ENCODE results near the gene PPM1H. TPM values are rescaled to one million over a fixed set of nuclear protein-coding genes. Genes with fewer than 3 reads are reported as not detected.

Gene PPM1H
- polyA plus RNA-seq, 1 of the 3 experiments (the other 2 are of a cell fraction): 0.13 TPM

DNA sequence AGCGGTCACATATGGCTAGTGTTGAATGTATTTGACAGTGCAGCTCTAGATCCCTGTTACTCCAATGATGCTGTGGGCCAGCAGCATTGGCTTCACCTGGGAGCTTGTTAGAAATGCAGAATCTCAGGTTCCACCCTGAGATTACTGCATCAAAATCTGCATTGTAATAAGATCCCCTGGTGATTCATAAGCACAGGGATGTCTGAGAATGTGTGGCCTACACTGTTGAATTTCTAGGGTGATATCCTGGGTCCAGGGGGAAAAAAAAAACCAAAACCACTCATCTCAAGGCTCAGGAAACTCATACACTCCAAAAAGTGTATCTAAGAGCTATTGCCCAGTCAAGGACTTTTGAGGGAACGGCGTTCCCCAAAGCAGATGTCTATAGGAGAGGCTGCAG lies 196.8 kb downstream of the PPM1H start:
- H3K9me2 ChIP-seq: no peaks in the 10 kb centered on the region
- H3K9me3 ChIP-seq: no peaks in the 10 kb centered on the region
- WGBS (ENCODE audit: low lambda C conversion rate): 100% methylated on average over 3 of the region's 3 CpGs
- H3K4me2 ChIP-seq: no peak overlapping the region
- no peaks in the 10 kb centered on the region for H4K20me1 ChIP-seq (ENCODE audit: insufficient read depth)
- H3K79me2 ChIP-seq (ENCODE audit: insufficient read depth): no peaks in the 10 kb centered on the region
- no peak overlapping the region for H3K4me3 ChIP-seq (ENCODE audit: low read depth in 2 of 2, low read length in 1 of 2)
- H3F3A ChIP-seq (replicated peaks; ENCODE audit: insufficient read depth): peaks cover 3% of the 10 kb centered on the region
- POLR2A ChIA-PET: no interaction called here
- no peak for TF ChIP-seq FOXJ3 (CRISPR knock-in tag; IDR thresholded peaks at IDR 0.05)
- TF ChIP-seq, protein P1, sequence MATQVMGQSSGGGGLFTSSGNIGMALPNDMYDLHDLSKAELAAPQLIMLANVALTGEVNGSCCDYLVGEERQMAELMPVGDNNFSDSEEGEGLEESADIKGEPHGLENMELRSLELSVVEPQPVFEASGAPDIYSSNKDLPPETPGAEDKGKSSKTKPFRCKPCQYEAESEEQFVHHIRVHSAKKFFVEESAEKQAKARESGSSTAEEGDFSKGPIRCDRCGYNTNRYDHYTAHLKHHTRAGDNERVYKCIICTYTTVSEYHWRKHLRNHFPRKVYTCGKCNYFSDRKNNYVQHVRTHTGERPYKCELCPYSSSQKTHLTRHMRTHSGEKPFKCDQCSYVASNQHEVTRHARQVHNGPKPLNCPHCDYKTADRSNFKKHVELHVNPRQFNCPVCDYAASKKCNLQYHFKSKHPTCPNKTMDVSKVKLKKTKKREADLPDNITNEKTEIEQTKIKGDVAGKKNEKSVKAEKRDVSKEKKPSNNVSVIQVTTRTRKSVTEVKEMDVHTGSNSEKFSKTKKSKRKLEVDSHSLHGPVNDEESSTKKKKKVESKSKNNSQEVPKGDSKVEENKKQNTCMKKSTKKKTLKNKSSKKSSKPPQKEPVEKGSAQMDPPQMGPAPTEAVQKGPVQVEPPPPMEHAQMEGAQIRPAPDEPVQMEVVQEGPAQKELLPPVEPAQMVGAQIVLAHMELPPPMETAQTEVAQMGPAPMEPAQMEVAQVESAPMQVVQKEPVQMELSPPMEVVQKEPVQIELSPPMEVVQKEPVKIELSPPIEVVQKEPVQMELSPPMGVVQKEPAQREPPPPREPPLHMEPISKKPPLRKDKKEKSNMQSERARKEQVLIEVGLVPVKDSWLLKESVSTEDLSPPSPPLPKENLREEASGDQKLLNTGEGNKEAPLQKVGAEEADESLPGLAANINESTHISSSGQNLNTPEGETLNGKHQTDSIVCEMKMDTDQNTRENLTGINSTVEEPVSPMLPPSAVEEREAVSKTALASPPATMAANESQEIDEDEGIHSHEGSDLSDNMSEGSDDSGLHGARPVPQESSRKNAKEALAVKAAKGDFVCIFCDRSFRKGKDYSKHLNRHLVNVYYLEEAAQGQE (IDR thresholded peaks at IDR 0.05; ENCODE audit: low read depth, low read length): no peak
- TF ChIP-seq FOSL2 (IDR thresholded peaks at IDR 0.05; ENCODE audit: borderline replicate concordance, low read depth): peak; percentile 29; the same call in 1 of the 2 replicates
- TF ChIP-seq RCOR1 (IDR thresholded peaks at IDR 0.05; ENCODE audit: low read length): no peak
- H3K4me1 ChIP-seq (ENCODE audit: control insufficient read depth in 1 of 2, insufficient read depth in 2 of 2, low read depth in 1 of 2, low read length in 1 of 2): peaks cover 0 to 3% of the 10 kb centered on the region in 2 experiments; a peak in 1 of 4 replicates
- H3K27me3 ChIP-seq (ENCODE audit: insufficient read depth): no peaks in the 10 kb centered on the region
- H3K36me3 ChIP-seq (replicated peaks in 1 of 2; ENCODE audit: control insufficient read depth in 1 of 2, insufficient read depth in 2 of 2, low read length in 1 of 2): no peaks in the 10 kb centered on the region
- H3K27ac ChIP-seq (ENCODE audit: low read depth in 2 of 2, low read length in 1 of 2): no peak overlapping the region
- CTCF ChIA-PET: no interaction called here
- DNase-seq: no peak
- no peak overlapping the region for H2AFZ ChIP-seq (ENCODE audit: low read depth)
- no peak overlapping the region for H3K9ac ChIP-seq

DNA sequence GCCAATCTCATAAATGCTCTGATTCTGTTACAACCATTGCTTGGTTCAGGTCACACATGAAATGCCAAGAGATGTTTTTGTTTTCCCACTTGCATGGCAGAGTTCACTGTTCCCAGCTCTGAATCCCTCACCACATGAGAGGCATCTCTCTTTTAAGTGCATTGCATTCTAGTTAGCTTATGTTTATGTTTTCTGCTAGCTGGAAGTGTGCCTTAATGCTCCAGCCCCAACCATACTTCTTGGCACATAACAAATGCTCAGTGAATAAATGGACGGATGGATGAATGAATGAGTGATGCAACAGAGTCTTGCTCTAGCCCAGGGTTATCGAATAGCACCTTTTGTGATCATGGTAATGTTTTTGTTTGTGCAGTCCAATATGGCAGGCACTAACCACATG lies 197.3 kb downstream of the PPM1H start:
- H3K9me3 ChIP-seq: no peaks in the 10 kb centered on the region
- H3K79me2 ChIP-seq (ENCODE audit: insufficient read depth): no peaks in the 10 kb centered on the region
- H4K20me1 ChIP-seq (ENCODE audit: insufficient read depth): no peaks in the 10 kb centered on the region
- TF ChIP-seq ELF1 (IDR thresholded peaks at IDR 0.05) (no peak), GATA2 (CRISPR knock-in tag; IDR thresholded peaks at IDR 0.05) (no peak), JUND (IDR thresholded peaks at IDR 0.05) (no peak), MEF2A (IDR thresholded peaks at IDR 0.05; ENCODE audit: borderline replicate concordance, low read depth) (no peak), SIN3A (IDR thresholded peaks at IDR 0.05; ENCODE audit: borderline replicate concordance, low read depth, low read length) (no peak), RAD21 (IDR thresholded peaks at IDR 0.05; ENCODE audit: low read length) (no peak), USF1 (IDR thresholded peaks at IDR 0.05; ENCODE audit: borderline replicate concordance, low read depth) (no peak), FOXM1 (IDR thresholded peaks at IDR 0.05; ENCODE audit: low read depth) (no peak), NFIC (IDR thresholded peaks at IDR 0.05; ENCODE audit: borderline replicate concordance) (no peak), RCOR1 (IDR thresholded peaks at IDR 0.05; ENCODE audit: low read length) (no peak)
- no peaks in the 10 kb centered on the region for H3K27me3 ChIP-seq (ENCODE audit: insufficient read depth)
- H3K4me1 ChIP-seq (ENCODE audit: control insufficient read depth in 1 of 2, insufficient read depth in 2 of 2, low read depth in 1 of 2, low read length in 1 of 2): peaks cover 3% of the 10 kb centered on the region in 2 experiments; a peak in 2 of 4 replicates
- no peak overlapping the region for H3K4me3 ChIP-seq (ENCODE audit: low read depth in 2 of 2, low read length in 1 of 2)
- ChIA-PET CTCF (no interaction called here), POLR2A (no interaction called here)
- H3K27ac ChIP-seq (ENCODE audit: low read depth in 2 of 2, low read length in 1 of 2): no peak overlapping the region
- H3K9ac ChIP-seq: no peak overlapping the region
- H3K9me2 ChIP-seq: no peaks in the 10 kb centered on the region
- no peak overlapping the region for H2AFZ ChIP-seq (ENCODE audit: low read depth)
- H3F3A ChIP-seq (replicated peaks; ENCODE audit: insufficient read depth): peaks cover 8% of the 10 kb centered on the region
- no peaks in the 10 kb centered on the region for H3K36me3 ChIP-seq (replicated peaks in 1 of 2; ENCODE audit: control insufficient read depth in 1 of 2, insufficient read depth in 2 of 2, low read length in 1 of 2)
- WGBS (ENCODE audit: low lambda C conversion rate): 86% methylated on average over 2 of the region's 2 CpGs
- DNase-seq: no peak
- H3K4me2 ChIP-seq: no peak overlapping the region
